H7 (cell line): ENCODE measurements around the gene CHD2. TPM values are rescaled to one million over a fixed set of nuclear protein-coding genes. Genes with fewer than 3 reads are reported as not detected.

ENCODE experiments used
- DNase-seq: peaks from one replicate; pipeline ENCODE4 v3.0.0; 2012
- H3K27me3 ChIP-seq: 2 replicates; pipeline ENCODE4 v1.6.0; 2011; ENCODE audit warnings: mild to moderate bottlenecking, low read length; ENCODE audit not compliant: control insufficient read depth, insufficient read depth
- H3K36me3 ChIP-seq: replicated peaks from 2 replicates; pipeline ENCODE4 v1.5.1; 2011; ENCODE audit warnings: low read length; ENCODE audit not compliant: control insufficient read depth, insufficient read depth
- H3K4me3 ChIP-seq: 2 replicates; pipeline ENCODE4 v1.5.1; 2011; ENCODE audit warnings: low read depth, mild to moderate bottlenecking, control low read depth, low read length, moderate library complexity; ENCODE audit not compliant: insufficient read depth
- total RNA-seq: library from RNA; depleted of rRNA; stranded (reverse); fragments of >200 nt; shearing (Covaris generic); gene quantifications from 2 replicates; pipeline ENCODE4 v1.2.3, GENCODE V29; 2014

CHD2 gene
- total RNA-seq, 1 experiment from 2014 or later: 29.7 TPM

DNA sequence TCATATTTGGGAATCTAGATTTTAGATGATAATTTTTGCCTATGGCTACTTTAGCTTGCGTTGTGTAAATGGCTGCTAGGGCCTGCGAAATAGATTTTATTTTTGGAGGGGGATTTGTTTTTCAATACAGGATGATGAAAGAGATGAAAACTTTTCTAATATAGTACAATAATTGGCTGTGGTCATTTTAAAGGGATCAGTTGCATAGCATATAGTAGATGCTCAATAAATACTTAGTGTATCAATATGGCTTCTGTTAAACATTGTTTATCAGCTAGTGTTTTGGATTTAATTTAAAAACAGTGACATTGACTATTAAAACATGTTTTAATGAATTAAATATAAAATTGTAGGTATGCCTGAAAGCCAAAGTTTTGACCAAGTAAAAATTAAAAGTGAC, 6.9 kb upstream of the CHD2 start:
- no peaks in the 10 kb centered on the region for H3K27me3 ChIP-seq
- DNase-seq: no peak
- no peak overlapping the region for H3K4me3 ChIP-seq
- H3K36me3 ChIP-seq: peaks cover 20% of the 10 kb centered on the region

DNA sequence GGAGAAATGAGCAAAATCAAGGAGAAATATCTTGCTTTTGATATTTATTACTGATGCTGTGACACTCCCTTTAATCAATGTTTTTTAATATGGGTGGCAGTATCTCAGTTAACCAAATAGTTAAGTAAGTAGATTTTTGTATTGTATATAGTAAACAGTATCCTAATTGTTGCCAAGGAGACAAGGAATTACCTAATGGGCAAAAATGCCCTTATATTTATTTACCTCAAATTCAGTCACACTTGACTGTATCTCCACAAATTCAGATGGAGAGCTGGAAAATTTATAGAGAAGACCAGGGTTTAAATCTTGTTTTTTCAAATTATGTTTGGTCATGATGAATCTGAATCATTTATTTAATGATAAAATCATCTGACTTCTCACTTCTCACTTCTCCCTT, 3.6 kb upstream of the CHD2 start:
- peaks cover 15% of the 10 kb centered on the region for H3K36me3 ChIP-seq
- DNase-seq: no peak
- no peak overlapping the region for H3K4me3 ChIP-seq
- H3K27me3 ChIP-seq: no peaks in the 10 kb centered on the region

DNA sequence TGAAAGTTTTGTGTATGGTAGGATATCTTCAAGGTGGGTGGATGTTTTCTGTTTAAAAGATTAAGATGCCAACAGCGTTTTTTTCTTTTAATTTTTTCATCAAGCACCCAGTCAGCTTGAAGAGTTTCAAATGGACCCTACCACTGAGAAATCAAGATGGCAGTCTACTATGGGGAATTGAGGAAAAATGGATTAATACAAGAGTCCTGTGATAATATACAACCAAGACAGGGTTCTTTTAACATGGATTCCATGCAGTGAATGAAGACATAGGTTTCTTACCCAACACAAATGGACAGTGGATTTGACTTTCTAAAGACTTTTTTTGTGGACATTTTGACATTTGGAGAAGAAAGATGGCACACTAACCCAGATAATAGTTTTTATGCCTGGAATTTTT, 2.5 kb upstream of the CHD2 start:
- no peaks in the 10 kb centered on the region for H3K27me3 ChIP-seq
- H3K36me3 ChIP-seq: peaks cover 12% of the 10 kb centered on the region
- DNase-seq: no peak
- H3K4me3 ChIP-seq: no peak overlapping the region

DNA sequence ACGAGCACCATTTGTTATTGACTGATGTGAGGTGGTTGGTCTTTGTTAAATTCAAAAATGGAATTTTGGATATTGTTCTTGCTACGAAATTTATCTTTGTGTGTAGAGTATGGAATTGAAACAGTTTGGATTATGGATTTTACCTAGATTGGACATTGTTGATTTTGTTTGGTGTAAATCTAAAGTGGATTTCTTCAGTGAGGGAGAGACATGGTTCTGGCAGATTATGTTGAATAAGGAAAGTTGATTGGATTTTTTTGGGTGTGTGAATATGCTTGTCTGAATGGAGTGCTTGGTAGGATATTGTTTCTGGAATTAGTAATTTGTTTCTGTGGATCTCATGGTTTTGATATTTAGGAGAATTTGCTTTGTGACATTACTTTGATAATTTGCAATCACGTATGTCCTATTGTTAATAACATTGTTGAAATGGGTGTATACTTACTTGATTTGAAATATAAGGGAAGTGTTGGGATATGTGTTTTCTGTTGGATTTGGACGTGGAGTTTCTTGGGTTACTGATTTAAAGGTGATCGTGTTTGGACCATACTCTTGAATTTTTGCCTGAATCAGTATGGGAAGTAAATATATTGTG, 1.0 kb upstream of the CHD2 start:
- no peak for DNase-seq
- H3K36me3 ChIP-seq: peaks cover 7% of the 10 kb centered on the region
- H3K27me3 ChIP-seq: no peaks in the 10 kb centered on the region
- H3K4me3 ChIP-seq: no peak overlapping the region

DNA sequence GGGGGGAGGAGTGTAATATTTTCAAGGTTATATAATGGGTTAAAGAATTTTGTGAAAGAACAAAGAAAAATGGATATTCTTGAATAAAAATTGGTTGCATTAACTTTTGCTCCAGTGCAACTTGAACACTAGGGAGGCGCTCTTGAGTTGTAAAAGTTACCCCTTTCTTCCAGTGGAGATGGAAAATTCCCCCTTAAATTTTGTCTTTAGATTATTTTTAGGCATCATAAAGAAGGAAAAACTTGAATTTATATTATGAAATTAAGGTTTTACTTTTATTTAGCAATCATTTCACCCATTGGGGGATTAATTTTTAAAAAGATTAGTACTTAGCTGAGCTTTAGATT, 550 bp upstream of the CHD2 start:
- no peaks in the 10 kb centered on the region for H3K27me3 ChIP-seq
- H3K36me3 ChIP-seq: peaks cover 6% of the 10 kb centered on the region
- no peak overlapping the region for H3K4me3 ChIP-seq
- no peak for DNase-seq

DNA sequence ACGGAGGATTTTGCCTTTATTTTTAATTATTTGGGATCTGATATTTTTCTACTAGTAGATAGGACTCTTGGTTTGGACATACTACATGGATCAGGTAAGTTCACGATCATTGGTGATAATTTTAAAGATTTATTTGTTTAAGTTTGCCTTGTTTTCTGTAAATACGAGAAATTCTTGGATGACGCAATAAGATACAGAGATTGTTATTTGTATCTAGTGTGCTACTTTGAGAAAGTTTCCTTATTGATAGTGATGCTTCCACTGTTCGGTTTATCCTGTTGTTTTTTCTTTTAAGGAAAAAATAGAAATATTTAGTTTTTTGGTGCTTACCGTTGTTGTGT, 577 bp downstream of the CHD2 start:
- H3K4me3 ChIP-seq: peak overlapping the region; percentile 57
- no peaks in the 10 kb centered on the region for H3K27me3 ChIP-seq
- DNase-seq: no peak
- peaks cover 4% of the 10 kb centered on the region for H3K36me3 ChIP-seq

DNA sequence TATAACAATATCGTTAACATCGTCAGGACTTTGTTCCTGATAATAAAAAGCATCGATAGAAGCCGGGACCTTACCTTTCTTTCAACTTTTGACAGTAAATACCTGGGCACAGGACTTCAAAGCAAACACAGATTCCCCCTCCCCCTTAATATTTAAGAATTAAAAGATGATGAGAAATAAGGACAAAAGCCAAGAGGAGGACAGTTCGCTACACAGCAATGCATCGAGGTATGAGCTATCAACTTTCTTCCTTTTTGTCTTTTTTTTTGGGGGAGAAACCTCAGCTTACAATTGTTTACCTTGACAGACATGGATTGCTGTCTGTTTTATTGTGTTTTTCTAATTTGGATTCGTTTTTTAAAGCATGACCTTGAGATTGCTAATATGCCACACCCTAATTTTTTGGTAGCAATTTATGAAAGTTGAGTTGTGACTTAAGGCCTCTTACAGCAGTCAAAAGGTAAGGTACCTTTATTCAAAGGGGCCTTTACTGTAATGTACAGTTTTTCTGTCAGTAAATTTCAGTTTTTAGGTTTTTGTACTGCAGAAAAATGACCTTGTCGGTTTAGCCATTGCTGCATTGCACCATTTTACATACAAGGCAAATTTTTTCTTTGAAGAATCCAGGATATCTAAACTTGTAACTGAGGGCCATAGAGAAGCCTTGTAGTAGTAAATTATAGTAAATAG, 1.1 kb downstream of the CHD2 start:
- Histone ChIP-seq H3K27me3 (no peaks in the 10 kb centered on the region), H3K36me3 (peaks cover 4% of the 10 kb centered on the region), H3K4me3 (peak overlapping the region; percentile 57)
- DNase-seq: no peak

DNA sequence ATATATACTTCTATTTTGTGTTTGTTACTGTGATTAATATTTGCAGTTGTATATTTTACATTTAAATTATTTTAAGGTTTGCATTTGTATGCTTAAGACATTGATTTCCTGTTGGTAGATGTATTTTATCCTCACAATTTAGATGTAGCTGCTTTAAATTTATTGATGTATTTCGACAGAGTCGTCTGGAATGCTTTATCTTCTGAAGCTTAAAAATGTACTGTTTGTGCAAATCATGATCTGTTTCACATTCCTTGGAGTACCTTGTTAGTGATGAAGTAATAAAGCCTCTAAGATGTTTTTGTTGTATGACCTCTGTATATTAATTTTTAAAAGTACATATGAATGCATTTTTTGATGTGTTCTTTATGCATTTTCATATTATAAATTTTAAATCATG, 1.9 kb downstream of the CHD2 start:
- Histone ChIP-seq H3K27me3 (no peaks in the 10 kb centered on the region), H3K36me3 (peaks cover 4% of the 10 kb centered on the region), H3K4me3 (peak overlapping the region; percentile 57)
- DNase-seq: no peak

DNA sequence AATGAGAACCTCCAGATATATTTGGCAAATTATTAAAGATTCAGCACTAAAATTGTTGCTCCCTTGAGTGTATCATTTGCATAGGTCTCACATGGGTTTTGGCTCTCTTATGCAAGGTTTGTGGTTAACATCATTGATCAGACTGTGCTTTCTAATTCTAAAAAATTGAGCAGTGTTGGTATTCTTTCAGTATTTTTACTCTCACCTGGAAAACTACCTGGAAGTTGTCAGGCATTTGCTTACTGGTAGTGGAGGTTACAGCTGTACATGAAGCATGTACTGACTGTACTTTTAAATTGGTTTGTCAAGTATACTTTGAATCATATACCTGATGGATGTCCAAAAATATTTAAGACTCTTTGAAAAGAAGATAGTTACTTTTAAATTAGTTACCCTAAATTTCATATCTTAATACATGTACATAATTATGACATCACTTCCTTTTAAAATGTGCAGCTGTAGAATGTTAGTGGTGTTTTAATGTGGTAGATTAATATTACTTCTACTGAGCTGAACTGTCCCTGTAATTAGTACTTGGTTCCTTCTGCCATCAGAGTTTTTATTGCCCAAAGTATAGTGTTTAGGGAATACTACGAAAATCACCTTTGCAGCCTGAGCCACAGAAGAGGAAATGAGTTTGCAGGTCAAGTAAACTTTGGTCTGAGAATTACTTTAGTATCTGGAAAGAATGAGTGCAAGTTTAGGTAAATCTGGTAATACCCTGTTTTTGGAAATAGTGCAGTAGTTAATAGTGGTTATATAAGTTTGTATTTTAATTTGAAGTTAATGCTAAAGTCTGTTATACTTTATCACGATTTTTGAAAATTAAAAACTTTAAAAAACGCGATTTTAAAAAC, 2.8 kb downstream of the CHD2 start:
- peak overlapping the region; percentile 57 for H3K4me3 ChIP-seq
- no peaks in the 10 kb centered on the region for H3K27me3 ChIP-seq
- H3K36me3 ChIP-seq: 0 out of 2 replicates have a peak, but pooled peaks cover 2% of the 10 kb centered on the region
- DNase-seq: no peak

DNA sequence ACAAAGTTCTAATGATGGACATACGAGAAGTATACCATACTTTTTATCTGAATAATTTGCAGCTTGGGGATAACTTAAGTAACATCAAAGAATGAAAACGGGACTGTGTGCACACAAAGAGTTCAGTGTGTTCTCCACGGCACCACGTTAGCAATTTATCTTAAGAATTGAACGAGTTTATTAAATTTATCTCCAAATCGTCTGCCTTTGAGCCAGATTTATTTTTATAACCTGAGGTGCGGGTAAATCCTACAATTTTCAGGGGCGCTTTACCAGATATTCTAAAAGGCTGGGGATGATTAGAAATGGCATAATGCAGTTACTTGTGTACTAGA, 3.5 kb downstream of the CHD2 start:
- Histone ChIP-seq H3K4me3 (peak overlapping the region; percentile 57), H3K36me3 (no peaks in the 10 kb centered on the region), H3K27me3 (no peaks in the 10 kb centered on the region)
- DNase-seq: no peak

DNA sequence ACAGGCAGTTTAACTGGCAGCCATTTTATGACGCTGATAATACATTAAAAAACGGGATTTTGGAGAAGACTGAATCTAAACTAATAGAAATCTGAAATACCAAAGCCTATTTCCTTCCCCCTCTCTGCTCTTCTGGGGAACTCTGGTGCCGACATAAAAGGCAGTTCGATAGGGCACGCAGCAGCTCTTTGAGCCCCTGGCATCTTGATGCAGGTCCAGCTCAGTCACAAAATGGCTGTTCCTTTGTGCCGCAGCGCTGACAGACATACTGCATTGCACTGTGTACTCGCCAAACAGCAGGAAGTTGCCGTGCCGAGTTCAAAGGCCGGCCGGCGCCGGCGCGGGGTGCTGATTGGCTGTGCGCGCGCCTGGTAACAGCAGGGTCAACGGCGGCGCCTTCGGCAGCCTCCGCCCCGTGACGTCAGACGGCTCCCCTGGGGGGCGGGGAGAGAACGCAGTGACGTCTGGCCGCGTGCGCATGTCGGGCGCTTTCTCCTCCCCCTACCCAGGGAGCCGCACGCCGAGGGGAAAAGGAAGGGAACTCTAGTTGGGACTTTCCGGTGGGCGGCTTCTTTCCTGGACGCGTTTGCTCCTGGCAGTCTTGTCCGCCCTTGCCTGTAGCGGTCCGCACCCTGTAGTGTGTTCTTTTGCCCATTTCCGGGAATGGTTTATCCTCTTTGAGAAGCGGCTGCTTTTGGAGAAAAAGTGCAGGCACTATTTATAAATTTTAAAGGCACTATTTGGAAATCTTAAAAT, 4.0 kb downstream of the CHD2 start:
- no peaks in the 10 kb centered on the region for H3K36me3 ChIP-seq
- H3K4me3 ChIP-seq: peak overlapping the region; percentile 57
- DNase-seq: peak; percentile 94
- H3K27me3 ChIP-seq: no peaks in the 10 kb centered on the region

DNA sequence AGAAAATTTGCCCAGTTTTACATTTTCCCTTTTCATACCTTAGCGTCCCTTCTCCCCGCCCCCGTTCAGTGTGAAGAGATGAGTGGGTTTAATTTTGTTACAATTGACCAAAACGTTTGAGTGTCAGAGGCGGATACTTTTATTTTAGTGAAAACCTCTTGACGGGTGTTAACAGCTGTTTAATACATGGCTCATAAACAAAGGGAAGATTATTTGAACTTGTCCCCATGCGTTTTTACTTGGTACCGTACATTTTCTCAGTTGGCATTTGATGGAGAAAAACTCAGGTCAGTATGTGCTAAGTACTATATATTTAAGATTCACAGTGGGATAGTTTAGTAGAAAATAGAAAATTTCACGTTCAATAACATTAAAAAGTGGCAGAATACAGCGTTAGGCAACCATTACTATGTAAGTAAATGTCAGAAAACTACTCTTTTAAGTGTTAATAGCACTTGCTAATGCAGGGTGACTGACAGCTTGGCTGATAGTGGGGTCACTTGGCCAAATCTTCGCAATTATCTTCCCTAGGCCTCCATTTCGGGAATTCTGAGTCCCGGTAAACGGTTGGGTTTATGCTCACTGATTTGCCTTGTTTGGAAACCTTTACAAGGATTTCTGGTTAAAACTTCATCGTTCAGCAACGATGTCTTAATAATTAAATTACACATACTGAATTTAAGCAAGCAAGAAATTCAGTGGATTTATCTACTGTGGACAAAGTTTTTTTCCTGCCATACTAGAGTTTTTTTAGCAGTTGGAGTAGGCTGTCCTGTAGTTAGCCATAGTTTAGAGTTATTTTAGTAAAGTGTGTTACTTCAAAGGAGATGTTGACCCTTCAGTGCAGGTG, 4.8 kb downstream of the CHD2 start:
- Histone ChIP-seq H3K4me3 (peak overlapping the region; percentile 44), H3K36me3 (no peaks in the 10 kb centered on the region), H3K27me3 (no peaks in the 10 kb centered on the region)
- DNase-seq: no peak

DNA sequence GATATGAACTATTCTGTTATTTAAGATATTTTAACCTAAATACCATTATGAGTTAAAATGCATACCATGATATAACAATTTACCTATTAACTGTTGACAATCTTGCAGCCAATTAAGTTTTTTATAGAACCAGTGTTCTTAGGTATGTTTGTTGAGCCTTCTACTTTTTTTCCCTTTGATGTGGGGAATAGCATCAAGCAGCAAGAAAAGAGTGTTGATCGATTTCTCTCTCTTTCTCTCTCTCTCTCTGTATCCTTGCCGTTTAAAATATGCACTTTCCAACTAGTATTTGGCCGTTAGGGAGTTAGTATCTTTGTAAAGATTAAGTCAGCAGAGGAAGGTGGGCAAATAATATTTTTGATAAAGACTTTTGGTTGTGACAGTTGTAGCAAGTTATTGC, 5.9 kb downstream of the CHD2 start:
- no peaks in the 10 kb centered on the region for H3K27me3 ChIP-seq
- no peak overlapping the region for H3K4me3 ChIP-seq
- H3K36me3 ChIP-seq: no peaks in the 10 kb centered on the region
- no peak for DNase-seq

DNA sequence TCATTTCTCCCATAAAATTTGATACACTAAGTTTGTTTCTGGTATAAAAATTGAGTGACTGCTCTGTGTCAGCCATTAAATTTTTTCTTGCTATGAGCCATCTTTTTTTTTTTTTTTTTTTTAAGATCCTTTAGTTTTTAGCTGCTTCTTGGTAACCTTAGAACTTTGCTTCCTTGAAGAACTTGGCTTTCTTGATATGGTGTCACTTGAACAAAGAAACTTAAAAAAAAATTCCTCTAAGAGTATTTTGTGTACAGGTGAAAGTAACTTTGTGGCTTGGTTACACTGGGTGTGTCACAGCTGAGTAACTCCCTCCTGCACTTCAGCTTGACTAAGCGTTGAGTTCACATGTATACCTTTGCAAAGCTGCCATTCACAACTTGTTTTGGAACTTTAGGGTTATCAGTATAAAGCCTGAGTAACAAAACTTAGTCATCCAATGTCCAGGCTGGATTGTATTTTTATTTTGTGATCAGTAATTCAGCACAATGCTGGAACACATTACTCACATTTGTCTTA, 6.5 kb downstream of the CHD2 start:
- Histone ChIP-seq H3K27me3 (no peaks in the 10 kb centered on the region), H3K4me3 (no peak overlapping the region), H3K36me3 (no peaks in the 10 kb centered on the region)
- no peak for DNase-seq
